GM10266 (cell line): ENCODE measurements around the gene PRRX2.

Experiments used
- DNase-seq: peaks from one replicate; pipeline ENCODE4 v3.0.0; 2012; ENCODE audit errors: extremely low spot score
- CTCF ChIP-seq: IDR thresholded peaks from 2 replicates; pipeline ENCODE4 v1.5.1; 2012; ENCODE audit warnings: mild to moderate bottlenecking, low read depth; ENCODE audit not compliant: control insufficient read depth, insufficient read depth; ENCODE audit errors: missing control alignments

Gene PRRX2

DNA sequence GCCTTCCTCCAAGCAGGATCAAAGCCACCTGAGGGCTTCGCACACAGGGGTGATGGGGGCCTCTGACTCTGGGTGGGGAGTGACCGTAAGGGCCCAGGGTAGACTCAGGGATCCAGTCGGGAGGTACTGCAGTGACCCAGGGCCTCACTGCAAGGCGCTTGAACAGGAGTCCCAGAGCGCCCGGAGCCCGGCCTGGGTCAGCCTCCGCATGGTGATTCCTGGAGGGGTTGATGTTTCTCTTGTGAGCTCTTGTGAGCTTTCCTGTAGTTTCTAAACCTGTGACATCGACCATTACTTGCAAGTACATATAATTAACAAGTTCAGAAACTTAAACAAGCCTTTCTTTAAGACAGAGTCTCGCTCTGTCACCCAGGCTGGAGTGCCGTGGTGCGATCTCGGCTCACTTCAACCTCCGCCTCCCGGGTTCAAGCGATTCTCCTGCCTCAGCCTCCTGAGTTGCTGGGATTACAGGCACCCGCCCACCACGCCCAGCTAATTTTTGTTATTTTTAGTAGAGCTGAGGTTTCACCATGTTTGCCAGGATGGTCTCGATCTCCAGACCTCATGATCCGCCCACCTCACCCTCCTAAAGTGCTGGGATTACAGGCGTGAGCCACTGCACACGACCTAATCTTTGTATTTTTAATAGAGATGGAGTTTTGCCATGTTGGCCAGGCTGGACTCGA lies 67.6 kb downstream of the PRRX2 start:
- TF ChIP-seq CTCF, result no peak
- DNase-seq, result no peak

GRCh38 chr9:129733632-129733953 lies 68.1 kb downstream of the PRRX2 start:
- TF ChIP-seq CTCF, result no peak
- DNase-seq, result no peak

- no peak for DNase-seq
- TF ChIP-seq CTCF, result no peak
These were observed 70.1 kb downstream of the PRRX2 start for GRCh38 chr9:129735546-129735945.

DNA sequence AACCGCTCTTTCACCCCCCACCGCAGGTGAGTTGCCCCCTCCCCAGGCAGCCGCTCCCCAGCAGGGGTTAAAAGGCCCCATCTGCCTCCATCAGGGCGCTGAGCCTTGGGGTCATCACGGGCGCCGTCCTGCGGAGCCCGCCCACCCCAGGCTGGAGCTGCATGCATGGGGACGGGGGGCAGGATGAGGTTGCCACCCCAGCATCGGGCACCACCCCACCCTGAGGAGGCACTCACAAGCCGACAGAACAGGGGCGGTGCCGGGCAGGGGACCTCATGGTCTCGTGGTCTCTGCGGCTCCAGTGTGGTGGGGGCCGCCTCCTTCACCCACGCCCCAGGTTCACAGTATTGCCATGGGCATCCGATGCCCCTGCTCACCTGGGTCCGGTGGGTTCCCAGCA lies 70.9 kb downstream of the PRRX2 start:
- no peak for DNase-seq

DNA sequence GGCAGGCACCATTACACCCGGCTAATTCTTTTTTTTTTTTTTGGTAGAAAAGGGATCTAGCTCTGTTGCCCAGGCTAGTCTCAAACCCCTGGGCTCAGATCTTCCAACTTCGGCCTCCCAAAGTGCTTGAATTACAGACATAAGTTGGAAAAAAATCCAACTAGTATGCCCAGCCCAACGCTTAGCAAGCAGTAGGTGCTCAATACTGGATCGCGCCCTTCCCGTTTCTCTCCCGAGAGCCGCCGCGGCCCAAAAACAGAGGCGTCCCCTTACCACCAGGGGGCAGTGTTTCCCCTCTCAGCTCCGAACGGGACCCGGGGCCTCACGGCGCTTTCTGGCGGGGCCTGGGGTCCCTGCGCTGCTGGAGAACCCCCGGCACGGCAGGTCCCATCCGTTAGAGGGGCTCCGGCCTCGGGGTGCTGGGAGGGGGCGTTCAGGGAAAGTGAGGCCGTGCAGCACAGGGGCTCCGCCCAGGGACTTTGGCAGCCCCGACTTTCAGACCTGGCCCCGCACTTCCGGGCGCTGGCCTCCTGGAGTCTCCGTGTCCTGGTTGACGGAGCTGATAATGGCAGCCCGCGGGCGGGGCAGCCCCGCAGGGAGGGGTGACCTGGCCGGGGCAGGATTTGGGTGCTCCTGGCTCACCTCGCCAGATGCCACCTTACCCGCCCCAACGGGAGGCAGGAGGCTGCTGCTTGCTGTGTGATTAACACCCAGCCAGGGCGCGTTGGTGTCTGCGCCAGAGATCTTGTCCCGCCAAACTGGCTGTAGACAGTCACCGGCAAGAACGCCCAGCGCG lies 72.2 kb downstream of the PRRX2 start:
- DNase-seq, result peak; percentile 88
- peak; percentile 92 for TF ChIP-seq CTCF

More for the DNA sequence above, 70.9 kb downstream of the PRRX2 start:
- TF ChIP-seq CTCF, result no peak

DNA sequence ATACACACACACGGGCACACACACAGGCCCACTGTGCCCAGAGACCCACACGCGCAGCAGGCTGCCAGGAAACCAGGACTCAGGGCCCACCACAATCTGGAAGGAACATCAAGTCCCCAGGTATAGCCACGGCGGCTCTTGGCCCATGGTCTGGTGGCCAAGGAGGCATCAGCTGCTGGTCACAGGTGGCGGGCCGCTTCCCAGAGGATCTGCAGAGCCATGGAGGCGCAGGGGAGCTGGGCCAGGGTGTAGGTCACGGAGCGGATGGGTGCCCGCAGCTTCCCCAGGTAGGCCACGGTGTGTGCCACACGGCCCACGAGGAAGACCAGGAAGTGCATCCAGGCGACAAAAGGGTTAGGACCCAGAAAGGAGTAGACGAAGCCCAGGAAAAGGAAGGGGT lies 74.0 kb downstream of the PRRX2 start:
- TF ChIP-seq CTCF, result no peak
- DNase-seq, result no peak

DNA sequence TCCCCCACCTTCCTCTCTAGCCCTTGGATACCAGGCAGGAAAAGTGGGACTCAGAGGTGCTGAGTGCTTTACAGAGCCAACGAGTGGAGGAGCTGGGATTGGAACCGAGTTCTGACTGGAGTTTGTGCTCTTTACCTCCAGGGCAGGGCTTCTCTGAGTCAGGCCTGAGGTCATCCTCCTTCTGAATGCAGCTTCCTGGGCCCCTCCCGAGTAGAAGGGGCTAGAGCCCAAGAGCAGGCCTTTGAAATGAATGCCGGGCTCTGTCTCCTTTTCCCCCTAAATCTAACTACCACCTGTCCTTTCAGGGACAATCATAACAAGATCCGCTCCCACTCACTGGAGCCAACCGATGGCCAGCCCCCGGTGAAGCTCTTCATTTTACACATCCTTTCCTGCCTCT lies 74.7 kb downstream of the PRRX2 start:
- no peak for DNase-seq
- TF ChIP-seq CTCF, result no peak
